GM18498 (cell line): ENCODE results near the gene SPAG9.
A peak's percentile ranks its signal among the peaks of the same experiment; 100 is the strongest.
"Not testable (repeated sequence)": the region's sequence is repeated elsewhere in the genome, so short reads cannot be mapped to it uniquely, and the experiment has no call there.

Source experiments
- ATAC-seq: cut with Tn5 transposase; IDR thresholded peaks from one replicate; pipeline ENCODE4 v1.9.1; 2021; ENCODE audit warnings: mild to moderate bottlenecking, moderate library complexity; ENCODE audit not compliant: unreplicated experiment

SPAG9 gene

DNA sequence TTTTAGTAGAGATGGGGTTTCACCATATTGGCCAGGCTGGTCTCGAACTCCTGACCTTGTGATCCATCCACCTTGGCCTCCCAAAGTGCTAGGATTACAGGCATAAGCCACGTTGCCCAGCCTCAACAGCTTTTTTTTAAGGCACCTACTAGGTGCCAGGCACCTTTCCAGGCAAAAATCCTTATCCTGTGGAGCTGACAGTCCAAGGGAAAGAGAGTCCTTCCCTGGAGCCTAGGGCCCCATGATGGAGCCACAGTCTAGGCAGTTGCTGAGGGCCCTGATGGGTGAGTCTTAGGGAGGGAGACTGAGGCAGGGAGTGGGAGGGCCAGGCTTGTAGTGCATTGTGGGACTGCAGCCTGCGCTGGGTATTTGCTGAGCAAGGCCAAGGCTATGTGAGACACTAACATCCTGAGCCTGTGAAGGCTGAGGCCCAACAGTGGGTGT lies 174.9 kb downstream of the SPAG9 start:
- ATAC-seq = no peak

DNA sequence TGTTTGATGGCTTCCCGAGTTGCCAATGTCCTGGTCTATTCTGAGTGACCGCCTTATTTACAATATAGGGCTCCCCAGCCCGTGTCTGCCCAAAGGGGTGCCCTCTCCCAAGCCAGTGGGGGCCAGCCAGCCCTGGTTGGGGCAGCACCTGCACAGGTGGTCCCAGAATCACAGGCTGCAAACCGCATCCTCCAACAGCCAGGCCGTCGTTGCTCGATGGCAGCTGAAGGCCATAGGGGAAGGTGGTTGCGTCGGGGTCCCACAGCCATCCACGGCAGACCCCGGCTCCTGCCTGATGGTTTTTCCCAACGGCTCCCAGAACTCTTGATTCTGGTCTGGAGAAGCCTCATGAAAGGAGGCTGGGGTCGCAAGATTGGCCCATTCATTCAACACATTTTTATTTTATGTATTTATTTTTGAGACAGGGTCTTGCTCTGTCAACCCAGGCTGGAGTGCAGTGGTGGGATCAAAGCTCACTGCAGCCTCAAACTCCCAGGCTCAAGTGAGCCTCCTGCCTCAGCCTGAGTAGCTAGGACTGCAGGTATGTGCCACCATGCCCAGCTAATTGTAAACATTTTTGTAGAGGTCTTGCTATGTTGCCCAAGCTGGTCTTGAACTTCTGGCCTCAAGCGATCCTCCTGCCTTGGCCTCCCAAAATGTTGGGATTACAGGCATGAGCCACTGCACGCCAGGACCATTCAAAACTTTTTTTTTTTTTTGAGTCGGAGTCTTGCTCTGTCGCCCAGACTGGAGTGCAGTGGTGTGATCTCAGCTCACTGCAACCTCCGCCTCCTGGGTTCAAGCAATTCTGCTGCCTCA lies 175.6 kb downstream of the SPAG9 start:
- ATAC-seq = no peak

- ATAC-seq = peak; percentile 50
These were observed 176.4 kb downstream of the SPAG9 start for GRCh38 chr17:50944054-50944901.

DNA sequence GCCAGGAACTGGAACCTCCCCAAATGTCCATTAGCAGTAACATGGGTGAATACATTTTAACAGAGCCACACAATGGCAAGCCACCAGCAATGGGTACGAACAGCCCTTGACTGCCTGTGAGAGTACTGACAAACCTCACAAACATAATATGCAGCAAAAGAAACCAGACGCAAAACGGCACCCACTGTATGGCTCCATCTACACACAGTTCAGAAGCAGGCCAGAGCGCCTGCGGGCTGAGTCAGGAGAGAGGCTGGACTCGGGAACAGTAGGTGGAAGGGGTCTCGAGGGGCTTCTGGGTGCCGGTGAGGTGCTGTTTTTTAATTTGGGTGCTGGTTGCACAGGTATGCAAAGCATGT lies 177.1 kb downstream of the SPAG9 start:
- ATAC-seq = no peak

DNA sequence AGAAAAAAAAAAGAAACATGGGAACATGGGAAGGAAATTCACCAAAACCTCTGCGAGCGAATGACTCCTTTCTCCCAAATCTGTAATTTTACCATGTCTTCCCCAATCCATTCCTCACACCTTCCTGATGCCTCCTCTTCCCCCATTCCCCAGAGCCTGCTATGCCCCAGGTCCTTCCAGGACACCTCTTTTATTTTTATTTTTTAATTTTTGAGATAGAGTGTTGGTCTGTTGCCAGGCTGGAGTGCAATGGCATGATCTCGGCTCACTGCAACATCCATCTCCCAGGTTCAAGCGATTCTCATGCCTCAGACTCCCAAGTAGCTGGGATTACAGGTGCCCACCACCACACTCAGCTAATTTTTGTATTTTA lies 179.0 kb downstream of the SPAG9 start:
- ATAC-seq = not testable (repeated sequence)

GRCh38 chr17:50939795-50940684 lies 180.6 kb downstream of the SPAG9 start:
- no peak for ATAC-seq

- no peak for ATAC-seq
These were observed 181.2 kb downstream of the SPAG9 start for GRCh38 chr17:50939542-50939794.

DNA sequence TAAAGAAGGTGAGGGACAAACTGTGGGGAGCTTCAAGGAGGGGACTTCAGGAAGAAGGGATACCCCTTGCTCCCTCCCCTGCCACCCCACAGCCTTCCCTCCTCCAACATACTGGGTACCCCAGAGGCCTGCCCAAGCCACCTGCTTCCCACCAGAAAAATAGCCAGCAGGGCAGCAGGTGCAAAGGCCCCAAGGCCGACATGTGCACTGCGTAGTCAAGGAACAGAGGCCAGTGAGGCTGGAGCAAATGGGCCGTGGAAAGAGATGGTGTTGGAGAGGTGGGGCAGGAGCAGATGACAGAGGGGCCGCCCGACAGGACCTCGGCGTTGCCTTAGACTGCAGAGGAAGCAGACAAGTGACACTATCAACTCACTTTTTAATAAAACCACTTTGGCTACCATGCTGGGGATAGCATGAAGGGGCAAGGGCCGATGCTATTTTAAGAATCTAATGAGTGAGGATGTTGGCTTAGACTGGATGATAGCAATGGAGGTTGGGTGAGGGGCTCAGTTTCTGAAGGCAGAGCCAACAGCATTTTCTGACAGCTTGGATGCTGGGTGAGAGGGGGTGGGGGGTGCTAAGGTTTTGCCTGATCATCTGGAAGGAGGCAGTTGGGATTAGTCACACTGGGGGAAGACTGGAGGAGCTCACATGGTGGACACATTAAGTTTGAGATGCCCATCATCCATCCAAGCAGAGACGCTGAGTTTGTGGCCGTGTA lies 181.7 kb downstream of the SPAG9 start:
- ATAC-seq = no peak

DNA sequence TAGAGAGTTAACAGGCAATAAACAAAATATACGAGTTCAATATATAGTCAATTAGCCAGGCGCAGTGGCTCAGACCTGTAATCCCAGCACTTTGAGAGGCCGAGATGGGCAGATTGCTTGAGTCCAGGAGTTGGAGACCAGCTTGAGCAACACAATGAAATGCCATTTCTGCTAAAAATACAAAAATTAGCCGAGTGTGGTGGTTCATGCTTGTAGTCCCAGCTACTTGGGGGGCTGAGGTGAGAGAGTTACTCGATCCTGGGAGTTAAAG lies 184.7 kb downstream of the SPAG9 start:
- no peak for ATAC-seq

- ATAC-seq = no peak
These were observed 185.3 kb downstream of the SPAG9 start for GRCh38 chr17:50935221-50935995.

DNA sequence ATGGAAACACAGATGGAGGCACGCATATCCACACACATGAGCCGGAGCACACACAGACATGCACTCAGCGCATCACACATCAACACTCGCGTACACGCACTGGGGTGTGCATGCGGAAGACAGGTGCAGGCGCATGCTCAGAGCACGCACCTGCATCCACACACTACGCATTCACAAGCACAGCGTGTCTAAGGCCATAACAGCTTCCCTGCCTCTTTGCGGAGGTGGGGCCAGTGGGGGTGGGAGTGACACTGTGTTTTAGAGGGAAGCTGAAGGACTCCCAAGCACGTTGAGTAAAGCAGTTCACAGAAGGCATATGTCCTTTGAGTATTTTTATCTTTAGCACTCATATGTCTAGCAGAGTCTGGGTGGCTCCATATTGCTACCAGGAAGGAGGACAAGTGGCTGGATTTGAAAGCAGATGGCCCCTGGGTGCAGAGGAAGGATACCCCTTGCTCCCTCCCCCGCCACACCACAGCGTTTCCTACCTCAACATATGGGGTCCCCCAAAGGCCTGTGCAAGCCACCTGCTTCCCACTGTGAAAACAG lies 185.9 kb downstream of the SPAG9 start:
- no peak for ATAC-seq

DNA sequence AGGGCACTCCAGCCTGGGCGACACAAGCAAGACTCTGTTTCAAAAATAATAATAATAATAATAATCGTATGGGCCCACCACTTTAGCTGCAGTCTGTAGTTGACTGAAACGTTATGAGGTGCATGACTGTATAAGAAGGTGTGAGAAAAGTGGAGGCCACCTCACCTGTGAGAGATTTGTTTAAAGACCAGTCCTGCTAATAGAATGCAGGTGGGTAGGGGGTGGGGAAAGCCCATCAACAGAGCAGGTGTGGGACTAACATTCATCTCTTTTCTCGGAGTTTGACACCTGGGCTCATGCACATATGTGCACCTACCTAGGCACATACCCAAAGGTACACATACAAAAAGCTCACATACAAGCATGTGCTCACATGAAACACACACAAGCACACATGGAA lies 186.5 kb downstream of the SPAG9 start:
- ATAC-seq = no peak

GRCh38 chr17:50931144-50931908 lies 189.3 kb downstream of the SPAG9 start:
- peak; percentile 71 for ATAC-seq

- ATAC-seq = no peak
These were observed 192.0 kb downstream of the SPAG9 start for GRCh38 chr17:50928646-50929045.

DNA sequence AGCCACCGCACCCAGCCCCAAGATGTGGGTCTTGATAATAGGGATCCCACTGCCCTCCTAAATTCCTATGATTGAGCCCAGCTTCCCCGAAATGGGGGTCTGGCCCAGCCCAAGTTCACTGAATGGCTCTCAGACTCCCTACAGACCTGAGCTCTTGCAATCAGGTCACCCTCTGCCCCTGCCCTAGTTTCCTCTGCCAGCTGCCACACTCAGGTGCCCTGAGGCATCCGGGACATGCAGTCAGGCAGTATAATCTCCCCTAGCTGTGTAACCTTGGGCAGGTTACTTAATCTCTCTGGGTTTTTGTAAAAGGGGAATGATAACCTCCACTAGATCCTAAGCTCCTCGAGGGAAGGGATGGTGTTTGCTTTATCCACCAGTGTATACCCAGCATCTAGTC lies 193.4 kb downstream of the SPAG9 start:
- ATAC-seq = no peak

GRCh38 chr17:50926523-50926922 lies 194.1 kb downstream of the SPAG9 start:
- ATAC-seq = no peak

DNA sequence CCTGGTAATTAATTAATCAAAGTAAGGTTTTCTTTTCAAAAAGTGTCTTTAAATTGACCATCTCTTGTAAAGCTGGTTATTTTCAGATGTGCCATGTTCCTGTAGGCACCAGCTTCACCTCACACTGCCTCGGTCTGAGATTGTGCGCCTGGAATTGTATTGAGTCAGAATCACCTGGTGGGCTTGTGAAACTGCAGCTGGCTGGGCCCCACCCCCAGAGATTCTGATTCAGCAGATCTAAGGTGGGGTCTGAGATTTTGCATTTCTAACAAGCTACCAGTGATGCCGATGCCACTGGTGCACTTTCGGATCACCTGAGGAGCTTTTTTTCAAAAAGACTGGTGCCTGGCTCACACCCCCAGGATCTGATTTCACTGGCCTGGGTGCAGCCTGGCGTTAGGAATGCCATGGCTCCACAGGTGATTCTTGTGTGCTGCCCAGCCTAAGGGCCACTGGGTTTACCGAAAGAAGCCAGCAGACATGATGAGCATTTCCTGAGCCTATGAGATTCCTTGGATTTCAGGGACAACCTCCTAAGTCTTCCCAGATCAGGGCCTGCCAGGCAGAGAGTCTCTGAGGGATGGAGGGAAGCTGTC lies 195.3 kb downstream of the SPAG9 start:
- no peak for ATAC-seq

GRCh38 chr17:50924800-50925199 lies 195.9 kb downstream of the SPAG9 start:
- no peak for ATAC-seq

DNA sequence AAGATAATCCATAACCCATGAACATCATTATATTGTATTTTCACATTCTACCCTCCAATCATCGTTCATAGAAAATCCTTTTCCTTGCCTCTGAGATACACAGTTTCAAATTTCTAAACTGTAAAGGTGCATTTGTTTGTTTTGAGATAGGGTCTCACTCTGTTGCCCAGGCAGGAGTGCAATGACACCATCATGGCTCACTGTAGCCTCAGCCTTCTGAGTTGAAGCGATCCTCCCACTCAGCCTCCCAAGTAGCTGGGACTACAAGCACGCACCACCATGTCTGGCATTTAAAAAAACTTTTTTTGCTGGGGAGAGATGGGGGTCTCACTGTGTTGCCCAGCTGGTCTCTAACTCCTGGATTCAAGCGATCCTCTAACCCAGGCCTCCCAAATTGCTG lies 196.4 kb downstream of the SPAG9 start:
- ATAC-seq = no peak
